ENCODE measurements around the gene HBS1L.

DNA sequence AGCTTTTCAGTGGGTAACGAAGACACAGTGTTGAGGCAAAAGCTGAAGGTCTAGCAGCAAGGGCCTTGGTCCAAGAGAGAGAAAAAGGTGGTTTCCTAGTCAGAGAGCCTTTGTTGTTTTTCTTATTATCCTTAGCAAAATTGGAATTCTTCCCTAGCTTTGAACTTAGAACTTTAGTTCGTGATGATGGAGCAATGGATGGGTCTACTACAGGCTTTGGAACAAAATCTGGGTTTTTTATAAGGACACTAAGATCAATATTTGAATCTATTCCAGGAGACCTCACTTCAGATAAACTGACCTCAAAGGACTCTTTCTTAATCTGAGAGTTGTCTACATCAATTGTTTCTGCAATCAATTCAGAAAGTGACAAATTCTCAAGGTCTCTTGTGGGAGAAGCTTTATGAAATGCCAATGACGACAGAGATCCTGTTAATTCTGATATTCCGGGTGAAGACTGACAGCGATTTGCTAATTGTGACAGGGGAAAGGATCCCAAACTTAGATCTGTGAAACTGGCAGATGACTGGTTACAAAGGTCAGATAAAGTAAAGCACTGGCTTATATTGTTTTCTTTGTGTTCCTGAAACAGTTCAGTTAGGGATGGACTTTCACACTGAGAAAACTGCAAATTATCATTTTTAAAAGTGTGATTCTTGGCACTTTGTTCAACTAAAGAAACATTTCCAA lies 17.7 kb downstream of the HBS1L start:
- TF ChIP-seq, protein P1, sequence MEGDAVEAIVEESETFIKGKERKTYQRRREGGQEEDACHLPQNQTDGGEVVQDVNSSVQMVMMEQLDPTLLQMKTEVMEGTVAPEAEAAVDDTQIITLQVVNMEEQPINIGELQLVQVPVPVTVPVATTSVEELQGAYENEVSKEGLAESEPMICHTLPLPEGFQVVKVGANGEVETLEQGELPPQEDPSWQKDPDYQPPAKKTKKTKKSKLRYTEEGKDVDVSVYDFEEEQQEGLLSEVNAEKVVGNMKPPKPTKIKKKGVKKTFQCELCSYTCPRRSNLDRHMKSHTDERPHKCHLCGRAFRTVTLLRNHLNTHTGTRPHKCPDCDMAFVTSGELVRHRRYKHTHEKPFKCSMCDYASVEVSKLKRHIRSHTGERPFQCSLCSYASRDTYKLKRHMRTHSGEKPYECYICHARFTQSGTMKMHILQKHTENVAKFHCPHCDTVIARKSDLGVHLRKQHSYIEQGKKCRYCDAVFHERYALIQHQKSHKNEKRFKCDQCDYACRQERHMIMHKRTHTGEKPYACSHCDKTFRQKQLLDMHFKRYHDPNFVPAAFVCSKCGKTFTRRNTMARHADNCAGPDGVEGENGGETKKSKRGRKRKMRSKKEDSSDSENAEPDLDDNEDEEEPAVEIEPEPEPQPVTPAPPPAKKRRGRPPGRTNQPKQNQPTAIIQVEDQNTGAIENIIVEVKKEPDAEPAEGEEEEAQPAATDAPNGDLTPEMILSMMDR (IDR thresholded peaks at IDR 0.05; ENCODE audit: insufficient read depth, low read length, poor library complexity, severe bottlenecking), result no peak
- no peak for TF ChIP-seq EZH2phosphoT487 (conservative IDR thresholded peaks at IDR 0.05; ENCODE audit: low read length)

All from SU-DHL-6 (cell line).